ENCODE data around the gene ZBTB17. TPM values are rescaled to one million over a fixed set of nuclear protein-coding genes. Genes with fewer than 3 reads are reported as not detected.

ZBTB17 gene
- total and polyA plus RNA-seq, 10 of the 15 experiments (the other 5 are each of a cell fraction or from before 2014, with no cell fraction given) = 0.87 to 59.4 (median 38.7) TPM

- TF ChIP-seq ZBTB11 (CRISPR knock-in tag; IDR thresholded peaks at IDR 0.05) (no peak), SMARCA5 (IDR thresholded peaks at IDR 0.05) (0 out of 2 replicates have a peak, but pooled peaks have one; percentile 51), RCOR1 (conservative IDR thresholded peaks at IDR 0.05; ENCODE audit: low read depth, low read length) (no peak), ZNF24 (IDR thresholded peaks at IDR 0.05) (no peak), HSF1 (IDR thresholded peaks at IDR 0.05; ENCODE audit: low read depth, low read length) (no peak), MYB (IDR thresholded peaks at IDR 0.05; ENCODE audit: borderline replicate concordance, low read depth, low read length) (no peak), IRF4 (IDR thresholded peaks at IDR 0.05; ENCODE audit: low read depth, low read length) (peak; percentile 84), RAD51 (IDR thresholded peaks at IDR 0.05) (no peak), ATF2 (IDR thresholded peaks at IDR 0.05; ENCODE audit: low read length) (peak; percentile 85), CBX5 (IDR thresholded peaks at IDR 0.05; ENCODE audit: low read depth) (no peak), CHD2 (IDR thresholded peaks at IDR 0.05; ENCODE audit: borderline replicate concordance, low read depth, low read length) (no peak), KDM1A (IDR thresholded peaks at IDR 0.05; ENCODE audit: borderline replicate concordance) (no peak), ZNF592 (IDR thresholded peaks at IDR 0.05) (no peak), NR2C1 (IDR thresholded peaks at IDR 0.05) (no peak), USF2 (IDR thresholded peaks at IDR 0.05; ENCODE audit: borderline replicate concordance, low read depth, low read length) (no peak), ETV6 (conservative IDR thresholded peaks at IDR 0.05 in 1 of 2, IDR thresholded peaks at IDR 0.05 in 1 of 2; ENCODE audit: borderline replicate concordance in 1 of 2, low read depth in 1 of 2) (no peak), ZSCAN29 (IDR thresholded peaks at IDR 0.05) (no peak), POLR2A (IDR thresholded peaks at IDR 0.05; ENCODE audit: low read depth, low read length) (no peak), CHD1 (IDR thresholded peaks at IDR 0.05; ENCODE audit: low read depth, low read length) (no peak), EED (IDR thresholded peaks at IDR 0.05; ENCODE audit: low read depth) (0 out of 2 replicates have a peak, but pooled peaks have one; percentile 44)
These were observed 10.6 kb downstream of the ZBTB17 start (continued) for GRCh38 chr1:15965228-15965767.
